Mesenchymal stem cell (in vitro differentiated cells and primary cell): ENCODE data around the gene SRSF11. TPM values are rescaled to one million over a fixed set of nuclear protein-coding genes. Genes with fewer than 3 reads are reported as not detected.

Source experiments
- DNase-seq: peaks from one replicate; pipeline ENCODE4 v3.0.0-alpha.2; 2013
- H2AFZ ChIP-seq: one replicate; pipeline ENCODE4 v1.6.1; 2013; ENCODE audit warnings: low read depth, mild to moderate bottlenecking, control low read depth, inconsistent platforms, low read length, moderate library complexity
- H2AK5ac ChIP-seq: 2 replicates; pipeline ENCODE4 v1.6.1; 2013; ENCODE audit warnings: low read length, moderate library complexity, mild to moderate bottlenecking, inconsistent platforms; ENCODE audit not compliant: severe bottlenecking
- H2BK120ac ChIP-seq: one replicate; pipeline ENCODE4 v1.6.1; 2013; ENCODE audit warnings: low read depth, mild to moderate bottlenecking, inconsistent platforms, low read length, moderate library complexity
- H2BK12ac ChIP-seq, 2 experiments: one replicate each; pipeline ENCODE4 v1.6.1; 2013; ENCODE audit warnings: inconsistent platforms in 2 of 2, low read length in 2 of 2, mild to moderate bottlenecking in 2 of 2, moderate library complexity in 2 of 2, control low read depth in 1 of 2
- H2BK15ac ChIP-seq: one replicate; pipeline ENCODE4 v1.6.1; 2013; ENCODE audit warnings: mild to moderate bottlenecking, low read depth, inconsistent platforms; ENCODE audit not compliant: poor library complexity, severe bottlenecking
- H2BK5ac ChIP-seq: 2 replicates; pipeline ENCODE4 v1.6.1; 2013; ENCODE audit warnings: low read depth, mild to moderate bottlenecking, low read length, control low read depth, inconsistent platforms; ENCODE audit not compliant: poor library complexity, severe bottlenecking
- H3K14ac ChIP-seq, 2 experiments: one replicate each; pipeline ENCODE4 v1.6.1; 2013; ENCODE audit warnings: inconsistent platforms in 2 of 2, low read length in 2 of 2, control low read depth in 1 of 2, mild to moderate bottlenecking in 1 of 2, moderate library complexity in 1 of 2
- H3K18ac ChIP-seq, 2 experiments: one replicate each; pipeline ENCODE4 v1.6.1; 2013; ENCODE audit warnings: inconsistent platforms in 2 of 2, low read length in 2 of 2, control low read depth in 1 of 2, low read depth in 1 of 2, mild to moderate bottlenecking in 1 of 2
- H3K23ac ChIP-seq, 2 experiments: one replicate each; pipeline ENCODE4 v1.6.1; 2013; ENCODE audit warnings: inconsistent platforms in 2 of 2, low read length in 2 of 2, mild to moderate bottlenecking in 2 of 2, moderate library complexity in 2 of 2, control low read depth in 1 of 2
- H3K27ac ChIP-seq: 2 replicates; pipeline ENCODE4 v1.5.1; 2013; ENCODE audit warnings: mild to moderate bottlenecking, moderate library complexity, low read length, control low read depth, inconsistent platforms; ENCODE audit not compliant: poor library complexity, severe bottlenecking
- H3K27me3 ChIP-seq, 2 experiments: 2 replicates each; pipeline versions ENCODE4 v1.6.1 to v1.7.0; 2013; ENCODE audit warnings: low read length in 2 of 2, mild to moderate bottlenecking in 2 of 2, moderate library complexity in 2 of 2, control low read depth in 1 of 2, inconsistent platforms in 1 of 2; ENCODE audit not compliant: control insufficient read depth in 1 of 2, insufficient read depth in 1 of 2
- H3K36me3 ChIP-seq, 2 experiments: 2 replicates each; pipeline versions ENCODE4 v1.6.1 to v1.7.0; 2013; ENCODE audit warnings: low read length in 2 of 2, control low read depth in 1 of 2, inconsistent platforms in 1 of 2, low read depth in 1 of 2, mild to moderate bottlenecking in 1 of 2; ENCODE audit not compliant: insufficient read depth in 2 of 2, control insufficient read depth in 1 of 2
- H3K4ac ChIP-seq, 2 experiments: one replicate each; pipeline ENCODE4 v1.6.1; 2013; ENCODE audit warnings: inconsistent platforms in 2 of 2, low read length in 2 of 2, mild to moderate bottlenecking in 2 of 2, moderate library complexity in 2 of 2, control low read depth in 1 of 2, low read depth in 1 of 2
- H3K4me1 ChIP-seq: 2 replicates; pipeline ENCODE4 v1.6.1; 2013; ENCODE audit warnings: low read depth, low read length, control low read depth; ENCODE audit not compliant: control insufficient read depth, insufficient read depth
- H3K4me2 ChIP-seq: 2 replicates; pipeline ENCODE4 v1.6.1; 2013; ENCODE audit warnings: low read length, mild to moderate bottlenecking, inconsistent platforms; ENCODE audit not compliant: poor library complexity, severe bottlenecking
- H3K4me3 ChIP-seq, 2 experiments: 2 replicates each; pipeline versions ENCODE4 v1.5.1 to v1.7.0; 2013; ENCODE audit warnings: low read length in 2 of 2, mild to moderate bottlenecking in 2 of 2, control low read depth in 1 of 2, low read depth in 1 of 2; ENCODE audit not compliant: insufficient read depth in 1 of 2
- H3K79me1 ChIP-seq: replicated peaks from 2 replicates; pipeline ENCODE4 v1.6.1; 2013; ENCODE audit warnings: mild to moderate bottlenecking, control low read depth, low read length, inconsistent platforms; ENCODE audit not compliant: poor library complexity, severe bottlenecking
- H3K9ac ChIP-seq: 2 replicates; pipeline ENCODE4 v1.7.0; 2013; ENCODE audit warnings: mild to moderate bottlenecking, low read length, moderate library complexity
- H3K9me3 ChIP-seq: 2 replicates; pipeline ENCODE4 v1.7.0; 2013; ENCODE audit warnings: mild to moderate bottlenecking, low read length; ENCODE audit not compliant: control insufficient read depth
- H4K8ac ChIP-seq: one replicate; pipeline ENCODE4 v1.6.1; 2013; ENCODE audit warnings: inconsistent platforms, mild to moderate bottlenecking, low read length, moderate library complexity
- H4K91ac ChIP-seq: one replicate; pipeline ENCODE4 v1.6.1; 2013; ENCODE audit warnings: mild to moderate bottlenecking, low read length, inconsistent platforms
- small RNA-seq: library from polyadenylated mRNA; stranded (forward); fragments of <200 nt; extraction: miRNeasy Mini kit (QIAGEN cat#:217004); gene quantifications from one replicate; pipeline ENCODE3, GENCODE V24; 2013; ENCODE audit warnings: low read depth

The SRSF11 gene

GRCh38 chr1:70299472-70299871 is 78.3 kb downstream of the SRSF11 start:
- no peak overlapping the region for H2AFZ ChIP-seq
- H4K91ac ChIP-seq: no peak overlapping the region
- no peak overlapping the region for H3K23ac ChIP-seq
- no peak overlapping the region for H2BK12ac ChIP-seq
- no peaks in the 10 kb centered on the region for H3K27me3 ChIP-seq
- no peak overlapping the region for H3K27ac ChIP-seq
- H3K14ac ChIP-seq: no peak overlapping the region
- no peak overlapping the region for H4K8ac ChIP-seq
- H3K79me1 ChIP-seq: peaks cover 12% of the 10 kb centered on the region
- no peak overlapping the region for H2AK5ac ChIP-seq
- H3K36me3 ChIP-seq: peaks cover 5 to 58% of the 10 kb centered on the region in 2 experiments
- no peak overlapping the region for H2BK120ac ChIP-seq
- H3K4me1 ChIP-seq: no peaks in the 10 kb centered on the region
- no peak overlapping the region for H3K4ac ChIP-seq
- H3K18ac ChIP-seq: no peak overlapping the region
- no peak overlapping the region for H3K4me2 ChIP-seq
- H3K4me3 ChIP-seq: no peak overlapping the region
- H3K9ac ChIP-seq: no peak overlapping the region
- no peaks in the 10 kb centered on the region for H3K9me3 ChIP-seq
- no peak overlapping the region for H2BK5ac ChIP-seq
- no peak for DNase-seq
- no peak overlapping the region for H2BK15ac ChIP-seq

Small RNA genes within 50 kb of the gene (small RNA-seq; reads per million reads assigned to genes)
- gene RN7SL242P: not detected
